GM23338 (cell line): Measurements from ENCODE around the gene UNC5A. TPM values are rescaled to one million over a fixed set of nuclear protein-coding genes. Genes with fewer than 3 reads are reported as not detected.

ENCODE experiments used
- ATAC-seq: fragments of 200-7000 bp; cut with Tn5 transposase; 3 replicates; pipeline ENCODE4 v1.9.1; 2020
- DNase-seq: peaks from one replicate; pipeline ENCODE4 v3.0.0-alpha.2; 2015; ENCODE audit warnings: low spot score
- H2AFZ ChIP-seq: fragments of 200-600 bp; sonication (generic); 2 replicates; pipeline ENCODE4 v1.8.0; 2016; ENCODE audit warnings: antibody characterized with exemption, mild to moderate bottlenecking, moderate library complexity
- H3F3A ChIP-seq: fragments of 200-600 bp; sonication (generic); replicated peaks from 2 replicates; pipeline ENCODE4 v1.8.0; 2017; ENCODE audit warnings: antibody characterized with exemption, mixed run types, low read depth
- H3K27ac ChIP-seq: fragments of 200-600 bp; sonication (generic); 2 replicates; pipeline ENCODE4 v1.6.1; 2016; ENCODE audit warnings: low read depth
- H3K27me3 ChIP-seq: fragments of 200-600 bp; sonication (generic); 2 replicates; pipeline ENCODE4 v1.8.0; 2016; ENCODE audit warnings: mild to moderate bottlenecking, mixed run types, moderate library complexity; ENCODE audit not compliant: insufficient read depth
- H3K36me3 ChIP-seq: fragments of 200-600 bp; sonication (generic); 2 replicates; pipeline ENCODE4 v1.8.0; 2016; ENCODE audit warnings: mild to moderate bottlenecking; ENCODE audit not compliant: insufficient read depth
- H3K4me1 ChIP-seq: fragments of 200-600 bp; sonication (generic); 2 replicates; pipeline ENCODE4 v1.8.0; 2016; ENCODE audit warnings: mild to moderate bottlenecking, moderate library complexity; ENCODE audit not compliant: insufficient read depth
- H3K4me2 ChIP-seq: fragments of 200-600 bp; sonication (generic); 2 replicates; pipeline ENCODE4 v1.7.1; 2017; ENCODE audit warnings: mixed run types
- H3K4me3 ChIP-seq: fragments of 200-600 bp; sonication (generic); 2 replicates; pipeline ENCODE4 v1.6.1; 2016; ENCODE audit warnings: mixed run types
- H3K79me2 ChIP-seq: fragments of 200-600 bp; sonication (generic); replicated peaks from 2 replicates; pipeline ENCODE4 v1.8.0; 2017; ENCODE audit warnings: mild to moderate bottlenecking; ENCODE audit not compliant: insufficient read depth
- H3K9me2 ChIP-seq: fragments of 200-600 bp; sonication (generic); 2 replicates; pipeline ENCODE4 v1.8.0; 2017; ENCODE audit not compliant: insufficient read depth
- H4K20me1 ChIP-seq: fragments of 200-600 bp; sonication (generic); replicated peaks from 2 replicates; pipeline ENCODE4 v1.8.0; 2017; ENCODE audit warnings: mild to moderate bottlenecking; ENCODE audit not compliant: insufficient read depth
- H3K27ac Mint-ChIP-seq: 2 replicates; pipeline ENCODE4 v1.8.0; 2020; ENCODE audit warnings: inconsistent platforms, mild to moderate bottlenecking, moderate library complexity, mixed read lengths
- H3K27me3 Mint-ChIP-seq: 3 replicates; pipeline ENCODE4 v1.8.0; 2022; ENCODE audit warnings: low read depth, mild to moderate bottlenecking, moderate library complexity, mixed read lengths, inconsistent platforms; ENCODE audit not compliant: insufficient read depth, poor library complexity
- H3K36me3 Mint-ChIP-seq: 3 replicates; pipeline ENCODE4 v1.8.0; 2021; ENCODE audit warnings: low read depth, mild to moderate bottlenecking, inconsistent platforms, moderate library complexity, mixed read lengths
- H3K4me1 Mint-ChIP-seq: 3 replicates; pipeline ENCODE4 v1.8.0; 2020; ENCODE audit warnings: mild to moderate bottlenecking, inconsistent platforms, mixed read lengths
- H3K4me3 Mint-ChIP-seq: 3 replicates; pipeline ENCODE4 v1.8.0; 2021; ENCODE audit warnings: moderate library complexity, mild to moderate bottlenecking, inconsistent platforms, mixed read lengths
- H3K9me3 Mint-ChIP-seq: 3 replicates; pipeline ENCODE4 v1.8.0; 2020; ENCODE audit warnings: moderate library complexity, mild to moderate bottlenecking, inconsistent platforms, mixed read lengths
- CREB1 ChIP-seq: fragments of 250-450 bp; sonication (Bioruptor Pico); IDR thresholded peaks from 2 replicates; pipeline ENCODE4 v1.5.0; 2020; ENCODE audit warnings: low read depth, mild to moderate bottlenecking, moderate library complexity
- CTCF ChIP-seq, 2 experiments: fragments of 200-600 bp in 1 of 2; sonication (generic) in 1 of 2; conservative IDR thresholded peaks; 2 replicates each; pipeline versions ENCODE4 v1.5.1 to v1.6.1; 2016 to 2017; ENCODE audit warnings: antibody characterized with exemption in 2 of 2, low read depth in 2 of 2, mild to moderate bottlenecking in 2 of 2, moderate library complexity in 1 of 2
- ETS1 ChIP-seq: IDR thresholded peaks from 2 replicates; pipeline ENCODE4 v1.6.1; 2016; ENCODE audit warnings: antibody characterized with exemption
- EZH2phosphoT487 ChIP-seq: fragments of 200-600 bp; sonication (generic); IDR thresholded peaks from one replicate; pipeline ENCODE4 v1.8.1; 2018; ENCODE audit warnings: antibody characterized with exemption; ENCODE audit not compliant: unreplicated experiment
- JUNB ChIP-seq: IDR thresholded peaks from one replicate; pipeline ENCODE4 v1.6.1; 2016; ENCODE audit warnings: antibody characterized with exemption; ENCODE audit not compliant: unreplicated experiment
- NANOG ChIP-seq: IDR thresholded peaks from 2 replicates; pipeline ENCODE4 v1.6.1; 2016; ENCODE audit warnings: antibody characterized with exemption, borderline replicate concordance
- REST ChIP-seq: IDR thresholded peaks from one replicate; pipeline ENCODE4 v1.6.1; 2018; ENCODE audit warnings: antibody characterized with exemption; ENCODE audit not compliant: unreplicated experiment
- STAT1 ChIP-seq: IDR thresholded peaks from one replicate; pipeline ENCODE4 v1.6.1; 2016; ENCODE audit warnings: antibody characterized with exemption; ENCODE audit not compliant: unreplicated experiment
- ZNF114 ChIP-seq: fragments of 250-450 bp; sonication (Bioruptor Pico); IDR thresholded peaks from 2 replicates; pipeline ENCODE4 v1.5.0; 2020; ENCODE audit warnings: mild to moderate bottlenecking, moderate library complexity
- ZNF331 ChIP-seq: fragments of 250-450 bp; sonication (Bioruptor Pico); IDR thresholded peaks from 2 replicates; pipeline ENCODE4 v1.5.0; 2020; ENCODE audit warnings: low read depth, mild to moderate bottlenecking, moderate library complexity
- polyA plus RNA-seq: library from polyadenylated mRNA; unstranded; fragments of >200 nt; fragmentation: Nextera tagmentation; extraction: Ambion mirVana; gene quantifications from 2 replicates; pipeline ENCODE4 v1.2.1, GENCODE V29; 2016
- total RNA-seq: library from RNA; depleted of rRNA; stranded (reverse); fragments of >200 nt; shearing (Covaris generic); gene quantifications from 2 replicates; pipeline ENCODE4 v1.2.3, GENCODE V29; 2014

Gene UNC5A
- total and polyA plus RNA-seq, 2 experiments from 2014 or later = 0.92 to 3.9 TPM

- no peak overlapping the region for H3K27ac ChIP-seq
- no peaks in the 10 kb centered on the region for H3K27me3 ChIP-seq
- H3K79me2 ChIP-seq = no peaks in the 10 kb centered on the region
- Mint-ChIP-seq H3K9me3 (no peaks in the 10 kb centered on the region), H3K4me3 (no peak overlapping the region), H3K4me1 (peaks cover 4% of the 10 kb centered on the region), H3K27me3 (peaks cover 20% of the 10 kb centered on the region), H3K36me3 (no peaks in the 10 kb centered on the region; the same call in 2 of the 3 replicates), H3K27ac (no peak overlapping the region; the same call in 1 of the 2 replicates)
- no peaks in the 10 kb centered on the region for H3K36me3 ChIP-seq
- H3K4me3 ChIP-seq = no peak overlapping the region
- no peaks in the 10 kb centered on the region for H3K9me2 ChIP-seq
- H4K20me1 ChIP-seq = no peaks in the 10 kb centered on the region
- no peaks in the 10 kb centered on the region; the same call in 1 of the 2 replicates for H3K4me1 ChIP-seq
- H3F3A ChIP-seq = no peaks in the 10 kb centered on the region
- no peak for TF ChIP-seq CREB1 (CRISPR knock-in tag)
- TF ChIP-seq STAT1 = no peak
- no peak for TF ChIP-seq REST
- DNase-seq (no peak), ATAC-seq (no peak)
- H3K4me2 ChIP-seq = no peak overlapping the region
- H2AFZ ChIP-seq = no peak overlapping the region
Observed at GRCh38 chr5:176857216-176857893, 47.0 kb downstream of the UNC5A start.

- TF ChIP-seq ETS1 = no peak
- no peak for TF ChIP-seq JUNB
- no peak for TF ChIP-seq STAT1
- TF ChIP-seq ZNF331 = no peak
- TF ChIP-seq CREB1 (CRISPR knock-in tag) = no peak
- no peak for TF ChIP-seq CTCF (conservative IDR thresholded peaks at IDR 0.05; ENCODE audit: low read depth in 2 of 2)
- no peak for TF ChIP-seq NANOG
- no peak for TF ChIP-seq EZH2phosphoT487
- no peak for TF ChIP-seq ZNF114
- Mint-ChIP-seq H3K27ac (no peak overlapping the region), H3K27me3 (peaks cover 17% of the 10 kb centered on the region)
Observed at GRCh38 chr5:176857894-176858273, 47.5 kb downstream of the UNC5A start.

More at GRCh38 chr5:176857894-176858273, 47.5 kb downstream of the UNC5A start:
- Histone ChIP-seq H3K4me3 (no peak overlapping the region), H3K79me2 (no peaks in the 10 kb centered on the region), H4K20me1 (no peaks in the 10 kb centered on the region), H3K27me3 (no peaks in the 10 kb centered on the region), H3K4me1 (peaks cover 2% of the 10 kb centered on the region; the same call in 1 of the 2 replicates), H3K4me2 (no peak overlapping the region), H3K36me3 (no peaks in the 10 kb centered on the region), H3F3A (no peaks in the 10 kb centered on the region), H3K27ac (no peak overlapping the region), H3K9me2 (no peaks in the 10 kb centered on the region), H2AFZ (no peak overlapping the region)
- H3K4me3 Mint-ChIP-seq = no peak overlapping the region
- peaks cover 5% of the 10 kb centered on the region for H3K4me1 Mint-ChIP-seq
- H3K9me3 Mint-ChIP-seq = no peaks in the 10 kb centered on the region
- H3K36me3 Mint-ChIP-seq = no peaks in the 10 kb centered on the region; the same call in 2 of the 3 replicates
- DNase-seq (no peak), ATAC-seq (no peak)
